DOHH2 (cell line): Measurements from ENCODE around the gene ACAA1.

ENCODE experiments used
- EZH2phosphoT487 ChIP-seq: fragments of 200-600 bp; sonication (generic); IDR thresholded peaks from 2 replicates; pipeline ENCODE4 v1.6.1; 2017; ENCODE audit warnings: borderline replicate concordance, mild to moderate bottlenecking, antibody characterized with exemption, low read length, moderate library complexity, mixed read lengths
- TF ChIP-seq, protein P1 (sequence below): fragments of 200-600 bp; sonication (generic); IDR thresholded peaks from one replicate; pipeline ENCODE4 v1.5.1; 2014; ENCODE audit warnings: antibody characterized with exemption, mild to moderate bottlenecking, low read depth, low read length; ENCODE audit not compliant: poor library complexity, severe bottlenecking

DNA sequence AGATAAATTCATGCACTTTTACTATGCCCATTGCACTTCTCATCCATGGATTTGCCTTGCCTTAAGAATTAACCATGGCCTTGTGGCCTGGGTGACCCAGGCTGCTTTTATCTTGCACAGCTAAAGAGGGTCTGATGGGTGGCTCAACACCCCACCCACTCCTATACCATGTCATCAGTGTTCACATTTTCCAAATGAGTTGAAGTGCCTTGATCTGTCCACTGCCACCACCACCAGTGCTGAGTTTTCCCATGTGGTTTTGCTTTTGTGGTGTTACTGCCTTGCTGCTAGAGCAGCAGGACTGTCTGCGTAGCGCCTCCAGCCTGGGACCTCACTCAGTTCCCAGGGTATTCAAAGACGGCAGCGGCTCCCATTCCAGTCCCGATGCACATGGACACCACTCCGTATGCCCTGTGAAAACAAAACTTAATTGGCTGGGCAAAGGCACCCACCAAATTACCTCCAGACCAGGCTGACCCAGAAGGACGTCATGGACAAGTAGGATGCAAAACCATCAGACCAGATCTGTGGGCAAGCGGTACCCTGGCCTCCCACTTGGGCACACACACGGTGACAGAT lies 14.1 kb downstream of the ACAA1 start:
- TF ChIP-seq, protein P1, sequence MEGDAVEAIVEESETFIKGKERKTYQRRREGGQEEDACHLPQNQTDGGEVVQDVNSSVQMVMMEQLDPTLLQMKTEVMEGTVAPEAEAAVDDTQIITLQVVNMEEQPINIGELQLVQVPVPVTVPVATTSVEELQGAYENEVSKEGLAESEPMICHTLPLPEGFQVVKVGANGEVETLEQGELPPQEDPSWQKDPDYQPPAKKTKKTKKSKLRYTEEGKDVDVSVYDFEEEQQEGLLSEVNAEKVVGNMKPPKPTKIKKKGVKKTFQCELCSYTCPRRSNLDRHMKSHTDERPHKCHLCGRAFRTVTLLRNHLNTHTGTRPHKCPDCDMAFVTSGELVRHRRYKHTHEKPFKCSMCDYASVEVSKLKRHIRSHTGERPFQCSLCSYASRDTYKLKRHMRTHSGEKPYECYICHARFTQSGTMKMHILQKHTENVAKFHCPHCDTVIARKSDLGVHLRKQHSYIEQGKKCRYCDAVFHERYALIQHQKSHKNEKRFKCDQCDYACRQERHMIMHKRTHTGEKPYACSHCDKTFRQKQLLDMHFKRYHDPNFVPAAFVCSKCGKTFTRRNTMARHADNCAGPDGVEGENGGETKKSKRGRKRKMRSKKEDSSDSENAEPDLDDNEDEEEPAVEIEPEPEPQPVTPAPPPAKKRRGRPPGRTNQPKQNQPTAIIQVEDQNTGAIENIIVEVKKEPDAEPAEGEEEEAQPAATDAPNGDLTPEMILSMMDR: no peak
- TF ChIP-seq EZH2phosphoT487: no peak
